ENCODE results near the gene RHOC.
A peak's percentile ranks its signal among the peaks of the same experiment; 100 is the strongest.

Gene RHOC

DNA sequence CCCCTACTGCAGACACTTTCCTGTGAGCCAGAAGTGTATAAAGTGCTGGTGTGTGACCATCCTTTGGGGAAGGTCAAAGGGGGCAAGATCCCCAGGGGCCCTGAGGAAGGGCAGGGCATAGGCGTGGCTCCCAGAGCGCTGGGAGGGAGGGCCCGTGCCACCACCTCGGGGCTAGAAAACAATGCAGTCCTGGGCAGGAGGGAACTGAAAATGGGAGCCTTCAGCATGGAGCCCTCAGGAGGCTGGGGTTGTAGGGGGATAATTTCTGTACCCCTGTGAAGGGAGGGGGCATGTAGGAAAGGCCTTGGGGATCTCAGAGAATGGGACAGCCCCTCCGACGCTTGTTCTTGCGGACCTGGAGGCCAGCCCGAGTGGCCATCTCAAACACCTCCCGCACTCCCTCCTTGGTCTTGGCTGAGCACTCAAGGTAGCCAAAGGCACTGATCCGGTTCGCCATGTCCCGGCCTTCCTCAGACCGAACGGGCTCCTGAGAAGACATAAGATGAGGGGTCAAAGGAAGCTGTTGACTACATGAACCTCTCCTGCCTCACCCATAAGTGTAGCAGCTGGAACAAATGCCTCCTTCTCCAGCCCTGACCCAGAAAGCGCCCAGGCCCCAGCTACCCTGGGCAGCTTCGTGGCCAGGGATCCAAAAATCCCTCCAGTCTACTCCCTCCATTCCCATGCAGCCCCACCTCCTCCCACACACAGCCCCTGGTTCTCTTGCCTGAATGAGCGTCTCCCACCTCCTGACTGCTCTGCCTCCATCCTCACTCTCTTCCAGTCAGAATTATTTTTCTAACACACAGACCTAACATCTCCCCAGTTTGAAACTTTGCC, 5.5 kb downstream of the RHOC start:
- no peak for DNase-seq (ENCODE audit: low read depth)
- TF ChIP-seq, protein P1, sequence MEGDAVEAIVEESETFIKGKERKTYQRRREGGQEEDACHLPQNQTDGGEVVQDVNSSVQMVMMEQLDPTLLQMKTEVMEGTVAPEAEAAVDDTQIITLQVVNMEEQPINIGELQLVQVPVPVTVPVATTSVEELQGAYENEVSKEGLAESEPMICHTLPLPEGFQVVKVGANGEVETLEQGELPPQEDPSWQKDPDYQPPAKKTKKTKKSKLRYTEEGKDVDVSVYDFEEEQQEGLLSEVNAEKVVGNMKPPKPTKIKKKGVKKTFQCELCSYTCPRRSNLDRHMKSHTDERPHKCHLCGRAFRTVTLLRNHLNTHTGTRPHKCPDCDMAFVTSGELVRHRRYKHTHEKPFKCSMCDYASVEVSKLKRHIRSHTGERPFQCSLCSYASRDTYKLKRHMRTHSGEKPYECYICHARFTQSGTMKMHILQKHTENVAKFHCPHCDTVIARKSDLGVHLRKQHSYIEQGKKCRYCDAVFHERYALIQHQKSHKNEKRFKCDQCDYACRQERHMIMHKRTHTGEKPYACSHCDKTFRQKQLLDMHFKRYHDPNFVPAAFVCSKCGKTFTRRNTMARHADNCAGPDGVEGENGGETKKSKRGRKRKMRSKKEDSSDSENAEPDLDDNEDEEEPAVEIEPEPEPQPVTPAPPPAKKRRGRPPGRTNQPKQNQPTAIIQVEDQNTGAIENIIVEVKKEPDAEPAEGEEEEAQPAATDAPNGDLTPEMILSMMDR (IDR thresholded peaks at IDR 0.05; ENCODE audit: low read length, missing control alignments): no peak
- H3K4me3 ChIP-seq (replicated peaks; ENCODE audit: low read depth, low read length): no peak overlapping the region

DNA sequence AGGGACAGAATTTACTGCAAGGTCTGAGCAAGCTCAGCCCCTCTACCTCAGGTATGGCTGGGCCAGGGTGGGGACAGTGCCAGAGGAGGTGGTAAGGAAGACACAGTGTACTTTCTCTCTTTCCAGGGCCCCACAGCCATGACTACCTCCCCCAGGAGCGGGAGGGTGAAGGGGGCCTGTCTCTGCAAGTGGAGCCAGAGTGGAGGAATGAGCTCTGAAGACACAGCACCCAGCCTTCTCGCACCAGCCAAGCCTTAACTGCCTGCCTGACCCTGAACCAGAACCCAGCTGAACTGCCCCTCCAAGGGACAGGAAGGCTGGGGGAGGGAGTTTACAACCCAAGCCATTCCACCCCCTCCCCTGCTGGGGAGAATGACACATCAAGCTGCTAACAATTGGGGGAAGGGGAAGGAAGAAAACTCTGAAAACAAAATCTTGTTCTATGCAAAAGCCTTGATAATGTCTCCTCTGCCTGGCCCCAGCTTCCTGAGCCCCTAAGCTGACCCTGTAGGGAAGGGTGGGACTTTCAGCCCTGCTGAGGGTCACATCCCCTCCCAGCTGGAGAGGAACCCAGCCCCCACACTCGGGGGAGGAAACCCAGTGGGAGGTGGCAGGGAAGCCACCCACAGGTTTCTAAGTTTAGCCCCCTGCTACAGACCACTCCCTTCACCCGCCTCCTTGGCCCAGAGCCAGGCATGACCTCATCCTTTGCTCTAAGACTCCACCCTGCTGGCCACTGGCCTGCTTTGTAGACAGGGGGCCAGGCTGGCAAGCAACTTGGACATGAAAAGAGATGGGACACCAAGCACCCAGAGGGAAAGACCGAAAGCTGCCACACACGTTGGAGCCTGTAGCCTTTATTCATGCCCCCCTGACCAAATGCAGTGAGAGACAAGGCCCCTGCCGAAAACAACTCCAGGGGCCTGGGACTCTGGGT, 6.4 kb downstream of the RHOC start:
- TF ChIP-seq, protein P1 (IDR thresholded peaks at IDR 0.05; ENCODE audit: low read length, missing control alignments): no peak

DNA sequence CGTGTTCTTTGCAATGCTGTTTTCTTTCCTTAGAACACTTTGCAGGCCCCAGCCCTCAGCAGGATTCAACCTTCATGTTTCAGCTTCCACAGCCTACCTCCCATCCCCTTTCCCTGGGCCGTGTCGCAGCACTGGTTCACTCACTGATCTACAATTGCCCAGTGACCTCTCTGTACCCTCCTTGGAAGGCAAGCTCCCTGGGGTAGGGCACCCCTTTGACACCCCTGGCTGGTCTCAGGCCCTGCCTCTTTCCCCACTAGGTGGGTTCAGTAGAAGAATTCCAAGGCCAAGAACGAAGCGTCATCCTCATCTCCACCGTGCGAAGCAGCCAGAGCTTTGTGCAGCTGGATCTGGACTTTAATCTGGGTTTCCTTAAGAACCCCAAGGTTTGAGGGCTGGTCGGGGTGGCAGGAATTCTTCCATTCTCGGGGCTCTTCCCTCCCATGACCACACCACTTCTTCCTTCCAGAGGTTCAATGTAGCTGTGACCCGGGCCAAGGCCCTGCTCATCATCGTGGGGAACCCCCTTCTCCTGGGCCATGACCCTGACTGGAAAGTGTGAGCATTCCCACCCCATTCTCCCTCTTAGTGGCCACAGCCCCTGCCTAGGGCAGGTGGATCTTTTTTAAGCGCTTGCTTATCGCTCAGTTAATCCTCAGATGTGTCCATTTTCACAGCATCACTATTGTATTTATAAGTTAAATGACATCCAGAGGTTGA, 7.3 kb downstream of the RHOC start:
- no peak overlapping the region for H3K4me3 ChIP-seq (replicated peaks; ENCODE audit: low read depth, low read length)
- TF ChIP-seq, protein P1 (IDR thresholded peaks at IDR 0.05; ENCODE audit: low read length, missing control alignments): no peak
- DNase-seq (ENCODE audit: low read depth): no peak

More for the DNA sequence above, 6.4 kb downstream of the RHOC start:
- peak; percentile 98 for DNase-seq (ENCODE audit: low read depth)
- H3K4me3 ChIP-seq (replicated peaks; ENCODE audit: low read depth, low read length): no peak overlapping the region

DNA sequence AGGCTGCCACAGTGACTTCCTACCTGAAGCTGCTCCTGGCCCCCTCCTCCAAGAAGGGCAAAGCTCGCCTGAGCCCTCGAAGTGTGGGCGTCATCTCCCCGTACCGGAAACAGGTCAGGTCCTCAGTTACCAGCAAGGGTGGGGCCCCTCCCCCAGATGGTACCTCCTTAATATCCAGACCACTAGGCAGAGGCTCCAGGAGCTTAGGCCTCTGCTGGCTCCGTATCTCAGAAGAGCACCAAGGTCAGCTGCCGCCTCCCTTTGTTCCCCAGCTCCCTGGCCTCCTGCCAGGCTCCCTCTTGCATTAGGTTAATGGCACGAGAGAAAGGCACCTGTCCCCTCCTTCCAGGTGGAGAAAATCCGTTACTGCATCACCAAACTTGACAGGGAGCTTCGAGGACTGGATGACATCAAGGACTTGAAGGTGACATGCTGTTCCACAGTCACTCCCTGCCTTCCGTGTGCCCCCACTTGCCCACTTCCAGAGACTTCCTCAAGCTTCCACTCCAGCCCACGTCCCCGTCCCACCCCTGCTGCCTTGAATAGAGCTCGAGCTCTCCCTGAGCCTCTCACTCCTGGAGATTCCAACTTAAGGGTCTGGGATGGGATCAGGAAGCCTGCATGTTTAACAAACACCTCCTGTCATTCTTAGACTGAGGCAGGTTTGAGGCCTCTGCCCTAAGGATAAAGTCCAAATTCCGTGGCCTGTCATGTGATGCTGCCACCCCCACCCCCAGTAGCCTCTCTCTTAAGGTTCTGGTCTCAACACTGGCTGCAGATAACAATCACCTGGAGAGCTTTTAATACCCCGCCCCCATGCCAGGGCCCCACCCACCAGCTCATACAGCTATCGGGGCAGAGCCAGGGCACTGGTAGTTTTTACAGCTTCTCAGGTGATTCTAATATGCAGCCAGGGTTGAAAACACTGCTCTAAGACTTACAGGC, 8.3 kb downstream of the RHOC start:
- DNase-seq (ENCODE audit: low read depth): no peak
- TF ChIP-seq, protein P1 (IDR thresholded peaks at IDR 0.05; ENCODE audit: low read length, missing control alignments): no peak
- no peak overlapping the region for H3K4me3 ChIP-seq (replicated peaks; ENCODE audit: low read depth, low read length)

DNA sequence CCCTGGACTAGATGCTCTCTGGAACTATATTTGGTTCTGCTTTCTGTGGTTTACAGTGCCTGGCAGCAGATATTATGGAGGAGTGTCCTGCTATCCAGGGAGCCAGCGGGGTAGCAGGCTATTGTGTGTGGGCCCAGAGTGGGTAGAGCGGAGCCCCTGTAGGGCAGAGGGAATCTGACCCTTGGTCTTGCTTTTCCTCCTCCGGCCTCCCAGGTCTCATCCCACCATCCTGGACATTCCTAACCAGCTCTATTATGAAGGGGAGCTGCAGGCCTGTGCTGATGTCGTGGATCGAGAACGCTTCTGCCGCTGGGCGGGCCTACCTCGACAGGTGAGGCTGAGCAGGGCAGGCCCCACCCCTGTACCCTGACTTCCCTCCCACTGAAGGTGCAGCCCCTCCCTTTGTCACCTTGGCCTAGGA, 9.1 kb downstream of the RHOC start:
- TF ChIP-seq, protein P1 (IDR thresholded peaks at IDR 0.05; ENCODE audit: low read length, missing control alignments): no peak
- H3K4me3 ChIP-seq (replicated peaks; ENCODE audit: low read depth, low read length): no peak overlapping the region
- DNase-seq (ENCODE audit: low read depth): no peak

All from fibroblast of pulmonary artery (primary cell).